M059J (cell line): ENCODE results near the gene RYR3. TPM values are rescaled to one million over a fixed set of nuclear protein-coding genes. Genes with fewer than 3 reads are reported as not detected.
"Not testable (repeated sequence)": the region's sequence is repeated elsewhere in the genome, so short reads cannot be mapped to it uniquely, and the experiment has no call there.

ENCODE experiments used
- DNase-seq: peaks from one replicate; pipeline ENCODE4 v3.0.0-alpha.2; 2012; ENCODE audit warnings: low read depth
- total RNA-seq: library from RNA; depleted of rRNA; stranded (reverse); fragments of >200 nt; shearing (Covaris generic); gene quantifications from 2 replicates; pipeline ENCODE4 v1.2.3, GENCODE V29; 2014

RYR3 gene
- total RNA-seq, 1 experiment from 2014 or later = not detected

DNA sequence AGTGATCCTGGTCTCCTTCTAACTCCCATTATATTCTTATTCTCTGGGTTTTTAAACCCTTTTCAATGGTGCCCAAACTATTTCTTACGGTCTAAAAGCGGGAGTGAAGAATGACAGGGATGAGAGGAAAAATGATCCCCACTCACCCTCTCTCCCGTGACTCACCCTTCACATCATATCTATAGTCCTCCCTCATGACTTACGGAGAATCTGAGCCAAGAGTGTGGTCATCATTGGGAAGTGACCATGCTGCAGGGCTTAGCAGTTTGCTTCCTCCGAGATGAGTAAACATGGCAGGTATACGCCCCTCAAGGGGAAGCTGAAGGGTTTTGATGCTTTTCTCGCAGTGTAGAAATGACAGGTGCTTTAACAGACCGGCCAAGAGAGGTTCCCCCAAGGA, 274.0 kb downstream of the RYR3 start:
- peak; percentile 80 for DNase-seq

DNA sequence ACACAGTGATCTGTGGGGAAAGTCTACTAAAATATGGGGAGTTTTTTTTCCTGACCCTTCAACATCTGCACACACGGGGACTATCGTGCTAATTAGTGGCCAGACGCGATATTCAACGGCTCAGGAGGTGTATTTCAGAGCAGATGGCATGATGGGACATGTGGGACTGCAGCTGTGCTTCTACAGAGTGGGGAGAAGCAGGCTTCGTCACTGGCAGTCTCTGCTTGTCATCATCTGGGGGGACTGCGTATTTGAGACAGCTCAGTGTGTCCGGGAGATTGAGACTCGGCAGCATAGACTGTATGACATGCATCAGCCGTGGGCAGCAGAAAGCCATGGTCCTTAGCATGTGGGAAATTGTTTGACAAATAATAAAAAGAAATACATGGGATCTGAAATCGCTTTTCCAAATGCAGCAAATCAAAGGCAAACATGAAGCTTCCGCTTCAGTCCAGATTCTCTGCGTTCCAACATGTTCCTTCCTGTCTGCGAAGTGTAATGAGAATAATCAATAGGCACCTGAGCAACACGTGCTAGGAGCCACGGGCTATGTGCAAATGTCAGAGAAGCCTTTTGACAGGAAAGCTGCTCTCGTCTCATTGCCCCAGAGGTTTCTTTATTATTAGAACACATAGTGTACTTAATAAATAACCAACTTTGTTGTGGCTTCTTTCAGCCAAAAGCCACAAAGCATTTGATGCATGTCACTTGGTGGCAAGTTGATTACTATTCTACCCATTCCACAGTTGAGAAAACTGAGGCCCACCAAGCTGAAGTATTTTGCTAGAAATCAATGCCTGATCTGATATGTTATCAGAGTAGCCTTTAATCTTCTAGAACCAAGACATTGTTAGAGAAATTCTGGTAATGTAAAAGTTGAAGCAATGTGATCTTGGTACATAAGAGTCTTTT, 276.3 kb downstream of the RYR3 start:
- DNase-seq = no peak

DNA sequence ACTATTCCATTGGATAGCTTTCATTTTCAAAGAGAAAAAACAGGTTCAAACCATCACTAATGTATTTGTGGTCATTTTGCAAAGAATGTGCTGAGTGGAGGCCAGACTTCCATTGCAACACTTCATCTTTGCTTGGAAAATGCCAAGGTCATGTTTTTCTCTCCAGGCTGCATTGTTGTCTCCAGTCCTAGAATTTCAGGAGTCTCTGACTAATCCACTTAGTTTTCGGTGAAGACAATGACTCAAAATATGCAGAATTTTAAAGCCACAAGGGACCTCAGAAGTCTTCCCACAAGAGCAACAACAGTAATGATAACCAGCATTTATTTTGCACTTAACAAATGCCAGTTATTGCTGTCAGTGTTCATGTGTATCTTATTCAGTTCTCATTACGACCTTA, 277.0 kb downstream of the RYR3 start:
- no peak for DNase-seq

DNA sequence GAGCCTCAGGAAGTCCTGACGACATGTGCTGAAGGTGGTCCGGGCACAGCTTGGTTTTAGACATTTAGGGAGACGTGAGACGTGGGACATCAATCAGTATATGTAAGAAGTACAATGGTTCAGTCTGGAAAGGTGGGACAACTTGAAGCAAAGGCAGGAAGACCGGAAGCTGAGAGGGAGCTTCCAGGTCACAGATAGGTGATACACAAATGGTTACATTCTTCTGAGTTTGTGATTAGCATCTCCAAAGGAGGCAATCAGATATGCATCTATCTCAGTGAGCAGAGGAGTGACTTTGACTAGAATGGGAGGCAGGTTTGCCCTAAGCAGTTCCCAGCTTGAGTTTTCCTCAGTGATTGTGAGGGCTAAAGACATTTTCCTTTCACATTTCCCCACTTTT, 282.1 kb downstream of the RYR3 start:
- no peak for DNase-seq

DNA sequence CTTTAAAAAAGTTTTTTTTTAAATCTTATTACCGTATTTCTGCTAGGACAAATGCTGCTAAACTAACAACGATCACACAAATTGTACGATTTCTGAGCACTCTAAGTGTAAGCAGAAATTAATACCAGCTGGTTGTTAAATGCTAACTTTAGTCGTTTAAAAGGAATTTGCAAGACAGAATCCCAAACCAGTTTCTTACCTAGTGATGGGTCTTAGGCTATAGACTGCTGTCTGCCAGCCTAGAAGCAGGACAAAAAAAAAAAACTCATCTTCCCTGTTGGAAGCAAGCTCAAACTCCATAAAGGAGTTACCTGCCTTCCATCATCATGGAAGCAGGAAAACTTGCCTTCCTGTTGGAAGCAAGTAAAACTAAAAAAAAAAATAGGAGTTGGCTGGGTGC, 287.6 kb downstream of the RYR3 start:
- not testable (repeated sequence) for DNase-seq

DNA sequence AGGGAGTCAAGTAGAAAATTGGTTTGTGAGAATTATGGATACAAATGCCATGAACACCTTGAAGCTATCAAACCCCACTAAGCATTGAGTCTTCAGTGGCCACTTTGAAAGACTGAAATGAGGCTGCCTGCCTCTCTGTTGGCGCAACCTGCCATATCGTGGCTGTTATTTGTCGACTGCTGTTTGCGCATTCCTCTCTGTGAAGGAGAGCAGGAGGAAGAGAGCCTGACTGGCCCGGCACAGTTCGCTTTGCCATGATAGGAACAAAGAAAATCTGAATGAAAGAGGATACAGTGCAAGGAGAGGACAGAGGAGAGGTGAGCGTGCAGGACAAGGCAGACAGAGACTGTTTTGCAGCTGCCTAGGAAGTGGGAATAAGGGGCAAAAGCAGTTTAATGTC, 289.4 kb downstream of the RYR3 start:
- no peak for DNase-seq

DNA sequence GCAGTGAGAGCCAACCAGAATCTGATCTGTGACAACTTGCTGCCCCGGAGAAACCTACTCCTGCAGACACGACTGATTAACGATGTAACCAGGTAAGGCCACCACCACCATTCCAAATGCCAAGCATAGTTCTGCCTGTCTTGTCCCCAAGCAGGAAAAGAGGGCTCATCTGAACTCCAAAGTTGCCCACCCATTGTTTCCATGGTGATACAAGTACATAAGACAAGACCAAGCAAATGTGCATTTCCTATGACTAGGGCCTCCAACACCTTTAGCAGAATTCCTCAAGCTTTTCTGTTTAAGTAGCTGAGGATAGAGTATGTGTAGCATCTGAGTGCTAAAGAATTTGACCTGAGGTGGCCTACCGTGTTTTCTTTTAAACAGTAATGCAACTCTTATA, 290.7 kb downstream of the RYR3 start:
- no peak for DNase-seq

DNA sequence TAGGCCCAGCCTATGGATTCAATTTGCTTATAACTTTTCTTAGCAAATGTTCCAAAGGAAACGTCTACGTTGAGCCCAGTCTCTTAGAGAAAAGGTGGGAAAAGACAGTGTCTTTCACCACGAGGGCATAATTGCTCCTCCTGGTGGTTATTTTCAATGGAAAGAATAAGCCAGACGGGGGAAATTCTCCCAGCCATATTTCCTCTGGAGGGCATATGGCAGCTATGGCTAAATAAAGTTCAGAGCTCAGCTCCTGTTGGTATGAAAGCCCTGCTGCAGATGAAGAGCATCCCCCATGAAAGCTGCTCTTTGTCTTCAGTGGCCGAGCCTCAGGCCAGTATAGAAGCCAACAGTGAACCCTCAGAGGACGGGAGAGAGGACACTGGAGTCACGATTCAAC, 297.9 kb downstream of the RYR3 start:
- peak; percentile 8 for DNase-seq

DNA sequence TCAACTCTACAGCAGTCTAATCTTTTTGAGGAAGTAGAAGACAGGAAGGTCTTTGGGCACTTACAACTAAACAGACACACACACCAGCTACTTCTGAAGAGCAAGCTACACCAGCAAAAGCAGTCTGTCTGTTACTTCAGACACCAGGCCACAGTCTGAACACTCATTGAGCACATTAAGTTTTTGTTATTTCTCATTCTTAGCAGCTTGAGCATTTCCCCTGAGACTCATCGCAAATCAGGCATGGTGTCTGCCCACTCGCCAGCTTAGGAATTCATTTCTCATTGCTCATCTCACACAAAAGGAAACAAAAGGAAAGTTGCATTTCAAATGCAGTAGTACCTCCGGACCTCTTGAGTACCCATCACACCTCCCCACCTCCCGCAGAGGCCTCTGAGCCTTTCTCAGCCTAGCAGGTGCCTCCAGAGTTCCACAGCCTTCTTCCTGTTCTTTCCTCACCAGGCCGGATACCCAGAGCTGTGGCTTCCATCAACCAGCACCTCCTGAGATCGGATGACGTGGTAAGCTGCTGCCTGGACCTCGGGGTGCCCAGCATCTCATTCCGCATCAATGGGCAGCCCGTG, 302.0 kb downstream of the RYR3 start:
- peak; percentile 1 for DNase-seq

DNA sequence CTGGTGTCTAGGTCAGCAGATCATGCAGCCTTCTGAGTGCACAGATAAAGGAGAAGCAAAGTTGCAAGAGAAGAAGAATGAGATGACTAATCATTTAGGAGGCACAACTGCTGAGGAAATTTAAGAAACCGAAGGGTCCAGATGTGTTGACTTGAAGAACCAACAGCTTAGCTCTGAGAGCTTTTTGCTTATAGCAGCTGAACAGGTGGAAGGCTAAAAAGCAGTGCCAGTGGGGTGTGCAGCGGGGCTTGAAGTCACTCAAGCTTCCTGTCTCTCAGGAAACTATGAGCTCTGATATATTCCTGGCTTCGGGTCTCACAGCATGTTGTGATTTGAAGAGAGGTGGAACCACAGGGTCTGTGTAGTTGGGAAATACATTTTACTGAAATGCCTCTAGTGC, 305.7 kb downstream of the RYR3 start:
- no peak for DNase-seq

DNA sequence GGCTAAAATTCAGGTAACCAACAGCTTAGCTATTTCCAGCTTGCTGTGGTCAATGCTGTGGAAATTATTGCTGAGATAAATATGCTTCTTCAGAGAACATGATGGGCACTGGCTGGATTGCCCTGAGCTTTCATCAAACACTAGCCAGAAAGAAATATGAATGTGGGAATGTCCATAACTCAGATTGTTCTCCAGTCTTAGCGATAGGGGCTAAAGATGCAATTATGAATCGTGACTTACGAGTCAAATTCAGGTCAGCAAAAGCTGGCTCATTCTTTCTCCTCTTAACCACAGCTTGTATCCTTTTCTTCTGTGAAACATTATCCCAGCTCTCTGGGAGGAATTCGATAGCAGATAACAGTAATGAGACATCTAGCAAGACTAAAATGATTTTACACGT, 307.6 kb downstream of the RYR3 start:
- no peak for DNase-seq

DNA sequence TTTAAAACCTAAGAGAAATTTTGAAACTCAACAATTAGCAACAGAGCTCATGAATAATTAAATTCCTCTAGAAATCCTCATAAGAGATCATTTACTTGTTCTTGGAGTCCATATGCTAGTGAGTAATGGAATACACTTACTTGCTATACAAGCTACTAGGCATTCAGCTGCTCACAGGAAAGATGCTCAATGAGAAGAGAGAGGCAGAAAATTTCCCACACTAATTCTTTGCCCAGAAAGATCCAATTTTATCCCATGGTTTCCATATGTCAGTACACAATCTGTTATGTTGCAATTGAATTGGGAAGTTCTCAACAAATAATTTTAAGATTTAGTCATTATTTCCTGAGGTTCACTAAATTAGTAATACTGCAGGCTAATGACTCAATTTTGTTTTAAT, 310.4 kb downstream of the RYR3 start:
- DNase-seq = no peak

DNA sequence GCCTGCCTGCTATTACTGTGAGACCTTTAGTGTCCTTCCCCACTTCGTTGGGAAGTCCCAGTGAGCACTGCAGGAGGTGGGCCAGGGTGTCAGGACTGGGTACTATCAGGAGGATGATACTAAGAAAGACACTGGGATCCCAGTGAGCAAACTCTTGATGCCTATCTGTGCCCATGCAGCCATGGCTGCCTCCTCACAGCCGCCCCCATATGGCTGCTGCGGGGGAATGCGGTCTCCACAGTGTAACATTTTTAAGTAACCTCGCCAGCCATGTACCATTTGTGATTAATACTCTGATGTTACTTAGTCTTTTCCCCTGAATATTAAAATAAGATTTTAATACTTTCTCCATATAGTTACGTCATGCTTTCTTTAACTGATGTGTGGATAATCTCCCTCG, 312.2 kb downstream of the RYR3 start:
- DNase-seq = no peak

DNA sequence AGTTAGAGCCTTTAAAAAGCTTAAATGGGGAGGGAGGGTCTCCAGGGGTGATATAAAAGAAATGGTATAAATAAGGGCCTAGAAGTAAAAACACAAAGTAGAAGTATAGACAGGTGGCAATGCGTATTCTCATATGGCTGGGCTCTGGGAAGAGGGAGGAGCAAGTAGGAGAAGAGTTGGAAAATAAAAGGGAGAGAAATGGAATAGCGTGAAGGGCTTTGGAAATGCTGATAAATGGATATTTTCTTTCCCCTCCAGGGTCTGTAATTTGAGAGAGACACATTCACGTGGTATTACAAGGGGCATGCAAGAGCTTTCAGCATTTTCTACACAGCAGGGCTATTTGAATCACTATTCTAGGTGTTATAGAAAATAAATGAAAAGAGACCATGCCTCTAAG, 313.7 kb downstream of the RYR3 start:
- no peak for DNase-seq

DNA sequence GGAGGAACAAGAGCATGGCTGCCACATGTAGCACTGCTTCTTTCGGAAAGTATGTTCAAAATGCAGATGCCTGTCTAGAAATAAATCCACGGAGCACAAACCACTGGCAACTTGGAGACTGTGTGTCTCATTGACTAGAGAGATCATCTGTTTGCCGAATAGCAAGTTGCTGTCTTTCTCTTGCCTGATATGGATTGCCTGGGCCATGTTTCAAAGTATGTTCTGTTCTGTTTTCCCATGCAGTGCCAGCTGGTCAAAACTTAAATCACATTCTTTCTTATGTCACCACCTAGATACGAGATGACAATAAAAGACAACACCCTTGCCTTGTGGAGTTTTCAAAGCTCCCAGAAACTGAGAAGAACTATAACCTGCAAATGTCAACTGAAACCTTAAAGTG, 318.9 kb downstream of the RYR3 start:
- no peak for DNase-seq

DNA sequence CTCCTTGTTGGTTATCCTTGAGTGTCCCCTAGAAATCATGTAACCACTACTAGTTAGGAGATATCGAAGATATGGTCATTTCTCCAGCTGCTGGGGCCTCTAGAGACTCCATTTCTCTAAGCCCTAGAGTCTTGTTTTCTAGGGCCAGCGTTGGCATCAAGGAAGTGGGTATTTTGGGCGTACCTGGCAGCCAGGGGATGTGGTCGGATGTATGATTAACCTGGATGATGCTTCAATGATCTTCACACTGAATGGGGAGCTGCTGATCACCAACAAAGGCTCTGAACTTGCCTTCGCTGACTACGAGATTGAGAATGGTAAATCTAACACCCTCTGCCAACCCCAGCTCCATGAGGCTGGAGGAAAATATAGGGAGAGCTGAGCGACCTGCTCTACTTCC, 325.5 kb downstream of the RYR3 start:
- no peak for DNase-seq

DNA sequence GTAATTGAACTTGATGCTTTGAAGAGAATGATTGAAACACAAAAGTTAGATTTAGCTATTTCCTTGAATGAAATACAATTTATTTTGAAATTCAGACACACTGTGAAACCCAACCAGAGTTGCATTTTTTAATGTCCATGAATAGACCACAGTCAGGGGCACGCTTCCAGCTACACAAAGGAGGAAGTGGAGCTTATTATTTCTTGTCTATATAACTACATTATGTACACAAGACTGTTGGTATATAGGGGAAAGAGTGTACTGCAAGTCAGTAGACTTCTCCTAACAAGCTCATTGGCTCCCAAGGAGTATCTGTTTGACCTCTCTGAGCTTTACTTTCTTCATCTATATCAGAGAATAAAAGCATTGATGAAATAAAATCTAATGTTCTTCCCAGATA, 326.2 kb downstream of the RYR3 start:
- DNase-seq = no peak

DNA sequence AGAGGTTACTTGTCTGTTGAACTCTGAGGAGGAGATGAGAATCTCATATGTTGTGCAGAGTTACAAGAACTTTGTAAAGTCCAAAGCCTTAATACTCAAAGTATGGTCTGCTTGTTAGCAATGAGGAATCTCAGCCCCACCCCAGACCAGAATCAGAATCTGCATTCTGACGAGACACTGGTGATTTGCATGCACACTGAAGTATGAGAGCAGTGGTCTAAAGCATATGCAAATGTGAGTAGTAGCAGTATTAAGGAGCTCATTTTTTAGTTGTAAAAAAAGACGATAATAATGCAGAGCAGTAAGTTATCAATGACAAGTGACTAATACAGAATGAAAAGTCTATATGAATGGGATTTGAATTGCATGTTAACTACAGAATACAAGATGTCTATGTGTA, 327.7 kb downstream of the RYR3 start:
- no peak for DNase-seq

DNA sequence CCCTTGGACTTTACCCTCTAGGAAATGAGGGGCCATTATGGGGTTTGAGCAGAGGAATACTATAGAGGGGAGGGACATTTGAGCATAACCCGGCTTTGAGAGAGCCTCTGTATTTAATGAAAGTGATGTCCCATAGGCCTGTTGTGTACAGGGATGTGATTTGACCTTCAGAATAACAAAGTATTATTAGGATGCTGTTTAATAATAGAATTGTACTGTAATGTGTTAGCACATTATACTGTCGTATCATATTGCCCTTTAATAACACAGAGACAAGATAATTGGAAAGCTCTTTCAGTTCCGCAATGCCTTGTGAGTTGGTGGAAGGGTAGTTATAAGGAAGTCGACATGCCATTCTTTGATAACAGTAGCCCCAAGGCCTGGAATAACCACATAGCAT, 328.3 kb downstream of the RYR3 start:
- DNase-seq = no peak

DNA sequence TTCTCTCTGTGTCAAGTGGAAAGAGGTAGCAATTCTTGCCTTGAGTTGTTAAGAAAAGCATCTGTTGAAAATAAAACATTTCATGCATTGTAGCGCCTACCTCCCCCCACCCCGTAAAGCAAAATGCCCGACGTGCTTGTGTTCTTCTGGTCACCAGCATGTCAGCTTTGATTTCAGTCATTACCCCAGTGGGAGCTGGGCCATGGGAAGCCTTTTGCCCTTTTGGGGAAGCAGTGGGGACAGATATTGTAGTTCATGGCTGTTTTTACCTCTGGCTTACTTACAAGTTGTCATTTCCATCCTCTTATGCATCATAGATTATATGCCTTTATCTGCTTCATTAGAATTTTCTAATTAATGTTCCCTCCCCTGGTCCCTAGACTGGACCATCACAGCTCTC, 328.7 kb downstream of the RYR3 start:
- no peak for DNase-seq

DNA sequence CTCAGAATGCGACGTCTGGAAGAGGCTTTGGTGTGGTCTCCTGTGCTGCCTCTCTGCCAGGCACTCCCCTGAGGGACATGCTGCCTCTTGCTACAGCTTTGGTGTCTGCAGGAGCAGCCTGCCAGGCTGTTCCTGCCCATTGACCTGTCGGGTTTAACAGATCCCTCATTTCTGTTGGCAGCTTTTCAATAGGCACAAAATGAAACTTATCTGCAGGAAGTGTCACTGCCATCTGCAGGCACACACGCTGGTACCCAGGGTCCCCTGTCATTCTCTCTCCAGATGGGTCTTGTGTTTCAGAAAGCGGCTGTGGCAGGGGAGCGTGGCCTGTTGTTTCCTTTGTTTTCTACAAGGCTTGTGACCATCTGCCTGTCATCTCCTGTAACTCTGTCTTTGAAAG, 329.2 kb downstream of the RYR3 start:
- DNase-seq = no peak

DNA sequence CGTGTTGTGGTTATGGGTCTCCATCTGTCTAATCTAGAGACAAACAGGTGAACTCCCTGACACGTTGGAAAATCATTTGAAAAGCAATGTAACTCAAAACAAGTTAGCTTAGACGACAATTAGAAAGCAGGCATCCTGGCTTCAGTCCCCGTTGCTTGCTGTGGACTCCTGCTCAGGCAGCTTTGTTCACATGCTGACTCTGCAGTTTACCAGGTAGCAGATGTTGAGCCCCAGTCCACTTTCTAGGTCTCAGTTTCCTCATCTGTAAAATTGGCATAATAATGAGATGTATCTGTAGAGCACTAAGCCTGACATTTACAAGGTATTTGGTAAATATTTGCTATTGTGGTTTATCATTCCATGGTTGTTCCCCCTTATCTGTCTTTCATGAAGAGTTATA, 330.3 kb downstream of the RYR3 start:
- DNase-seq = no peak

DNA sequence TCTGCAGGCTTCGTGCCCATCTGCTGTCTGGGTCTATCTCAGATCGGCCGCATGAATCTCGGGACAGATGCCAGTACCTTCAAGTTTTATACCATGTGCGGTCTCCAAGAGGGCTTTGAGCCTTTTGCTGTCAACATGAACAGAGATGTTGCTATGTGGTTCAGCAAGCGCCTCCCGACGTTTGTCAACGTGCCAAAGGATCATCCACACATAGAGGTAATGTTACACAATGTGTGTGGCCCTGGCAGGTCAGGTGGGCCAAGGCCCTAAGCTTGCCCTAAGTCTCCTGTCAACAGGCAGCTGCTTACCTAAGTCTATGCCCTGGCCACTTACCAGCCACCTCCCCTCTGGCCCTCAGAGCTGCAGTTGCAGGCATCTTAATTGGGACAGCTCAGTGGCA, 333.5 kb downstream of the RYR3 start:
- DNase-seq = no peak

DNA sequence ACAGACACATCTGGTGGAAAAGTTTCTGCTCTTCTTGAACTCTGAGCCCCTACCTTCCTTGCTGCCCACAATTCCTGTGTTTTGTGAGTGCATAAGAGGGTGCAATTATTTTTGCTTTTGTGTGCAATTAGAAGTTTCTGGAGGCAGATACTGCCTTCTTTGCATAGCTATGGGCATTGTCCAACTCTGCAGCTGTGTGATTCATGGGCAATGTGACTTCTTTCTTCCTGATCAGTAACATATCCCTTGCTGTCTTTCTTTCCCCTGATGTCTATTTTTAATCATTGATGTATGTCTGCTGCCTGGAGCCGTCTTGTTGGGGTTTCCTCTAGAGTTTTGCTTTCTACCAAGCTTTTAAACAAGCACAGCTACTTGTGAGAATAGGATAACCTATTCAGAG, 336.0 kb downstream of the RYR3 start:
- no peak for DNase-seq
